Natural killer cell (primary cell): ENCODE results near the gene AGXT. TPM values are rescaled to one million over a fixed set of nuclear protein-coding genes. Genes with fewer than 3 reads are reported as not detected.

Source experiments
- ATAC-seq, 3 donors: fragments of 150-1000 bp in 2 of 3; fragments of 200-7000 bp in 1 of 3; cut with Tn5 transposase; 1 replicate in 1 of 3; 2 replicates in 2 of 3; pipeline ENCODE4 v1.10.0; 2021; ENCODE audit warnings: mild to moderate bottlenecking in 2 of 3, moderate library complexity in 2 of 3
- DNase-seq, 2 donors: peaks; one replicate each; pipeline versions ENCODE4 v3.0.0 to v3.0.0-alpha.2; 2013 to 2021; ENCODE audit warnings: mixed read lengths in 1 of 2
- H3K27ac ChIP-seq: one replicate; pipeline ENCODE4 v1.5.1; 2013; ENCODE audit warnings: mild to moderate bottlenecking, low read length
- H3K27me3 ChIP-seq: one replicate; pipeline ENCODE4 v1.6.1; 2013; ENCODE audit warnings: low read length; ENCODE audit not compliant: control insufficient read depth, insufficient read depth
- H3K36me3 ChIP-seq: one replicate; pipeline ENCODE4 v1.6.1; 2013; ENCODE audit warnings: low read length; ENCODE audit not compliant: control insufficient read depth, insufficient read depth
- H3K4me1 ChIP-seq: one replicate; pipeline ENCODE4 v1.6.1; 2013; ENCODE audit warnings: low read length; ENCODE audit not compliant: control insufficient read depth, insufficient read depth
- H3K4me3 ChIP-seq: one replicate; pipeline ENCODE4 v1.5.1; 2013; ENCODE audit warnings: low read length
- H3K9me3 ChIP-seq: one replicate; pipeline ENCODE4 v1.6.1; 2013; ENCODE audit warnings: low read length; ENCODE audit not compliant: control insufficient read depth, insufficient read depth
- H3K27ac Mint-ChIP-seq, 2 donors: one replicate each; pipeline ENCODE4 v1.8.0; 2022; ENCODE audit warnings: mild to moderate bottlenecking in 2 of 2, mixed read lengths in 2 of 2, moderate library complexity in 1 of 2
- H3K27me3 Mint-ChIP-seq, 2 donors: one replicate each; pipeline ENCODE4 v1.8.0; 2022; ENCODE audit warnings: low read depth in 2 of 2, mixed read lengths in 2 of 2
- H3K36me3 Mint-ChIP-seq: one replicate; pipeline ENCODE4 v1.8.0; 2022; ENCODE audit warnings: mixed read lengths
- H3K4me1 Mint-ChIP-seq, 2 donors: one replicate each; pipeline ENCODE4 v1.8.0; 2022; ENCODE audit warnings: mixed read lengths in 2 of 2
- H3K4me3 Mint-ChIP-seq: one replicate; pipeline ENCODE4 v1.8.0; 2022; ENCODE audit warnings: mild to moderate bottlenecking, moderate library complexity, mixed read lengths
- H3K9me3 Mint-ChIP-seq, 2 donors: one replicate each; pipeline ENCODE4 v1.8.0; 2022; ENCODE audit warnings: mixed read lengths in 2 of 2
- CTCF ChIP-seq: fragments of 200-600 bp; IDR thresholded peaks from one replicate; pipeline ENCODE4 v1.8.0; 2022; ENCODE audit warnings: antibody characterized with exemption
- WGBS: methylation state at CpG from one replicate; pipeline ENCODE4 v1.1.7; 2013; ENCODE audit warnings: missing lambda C conversion rate; ENCODE audit not compliant: insufficient coverage; 5-methylcytosine and 5-hydroxymethylcytosine counted together
- intact Hi-C: fragments of 100-400 bp; cut with micrococcal nuclease; formaldehyde crosslinking; loops from one replicate; pipeline ENCODE4 v1.14.2; 2022
- total RNA-seq, 4 donors: library from RNA; stranded (reverse); fragments of 120-200 nt in 1 of 4; gene quantifications; one replicate each; pipeline versions ENCODE4 v1.2.3 to v1.2.4, GENCODE V29; 2013 to 2022

AGXT gene
- total RNA-seq, 3 donors from 2014 or later (not counting 1 experiment from before 2014, with no cell fraction given): not detected

- DNase-seq (peak in 1 of 2 donors; percentile 9), ATAC-seq (no peak)
- TF ChIP-seq CTCF: no peak
- H3K9me3 ChIP-seq: no peaks in the 10 kb centered on the region
- H3K27ac Mint-ChIP-seq: no peak overlapping the region
- H3K36me3 Mint-ChIP-seq: no peaks in the 10 kb centered on the region
- H3K27me3 Mint-ChIP-seq: no peaks in the 10 kb centered on the region
- no peaks in the 10 kb centered on the region for H3K27me3 ChIP-seq
- no peaks in the 10 kb centered on the region for H3K4me1 Mint-ChIP-seq
- H3K4me1 ChIP-seq: no peaks in the 10 kb centered on the region
- intact Hi-C loops: no loop called here
- no peak overlapping the region for H3K4me3 Mint-ChIP-seq
- no peak overlapping the region for H3K27ac ChIP-seq
- no peak overlapping the region for H3K4me3 ChIP-seq
- no peaks in the 10 kb centered on the region for H3K9me3 Mint-ChIP-seq
- no peaks in the 10 kb centered on the region for H3K36me3 ChIP-seq
- 87% methylated on average over 18 of the region's 18 CpGs for WGBS
These were observed 53.8 kb downstream of the AGXT start for GRCh38 chr2:240922245-240922981.

GRCh38 chr2:240922982-240923537, 54.4 kb downstream of the AGXT start:
- WGBS: 83% methylated on average over 13 of the region's 15 CpGs
- H3K4me3 ChIP-seq: no peak overlapping the region
- H3K4me3 Mint-ChIP-seq: no peak overlapping the region
- H3K27ac ChIP-seq: no peak overlapping the region
- H3K9me3 Mint-ChIP-seq: no peaks in the 10 kb centered on the region
- ATAC-seq (no peak), DNase-seq (no peak)
- no peaks in the 10 kb centered on the region for H3K4me1 ChIP-seq
- H3K36me3 Mint-ChIP-seq: no peaks in the 10 kb centered on the region
- H3K36me3 ChIP-seq: no peaks in the 10 kb centered on the region
- intact Hi-C loops: no loop called here
- no peak overlapping the region for H3K27ac Mint-ChIP-seq
- no peak for TF ChIP-seq CTCF
- H3K4me1 Mint-ChIP-seq: no peaks in the 10 kb centered on the region
- H3K27me3 ChIP-seq: no peaks in the 10 kb centered on the region
- H3K27me3 Mint-ChIP-seq: no peaks in the 10 kb centered on the region
- no peaks in the 10 kb centered on the region for H3K9me3 ChIP-seq

- Histone ChIP-seq H3K4me3 (no peak overlapping the region), H3K27ac (no peak overlapping the region), H3K9me3 (no peaks in the 10 kb centered on the region), H3K36me3 (no peaks in the 10 kb centered on the region), H3K4me1 (no peaks in the 10 kb centered on the region), H3K27me3 (no peaks in the 10 kb centered on the region)
- DNase-seq: peak; percentile 7 to 24
- Mint-ChIP-seq H3K4me1 (no peaks in the 10 kb centered on the region), H3K27me3 (no peaks in the 10 kb centered on the region), H3K4me3 (no peak overlapping the region), H3K36me3 (no peaks in the 10 kb centered on the region), H3K27ac (no peak overlapping the region), H3K9me3 (no peaks in the 10 kb centered on the region)
- TF ChIP-seq CTCF: no peak
- peak in 1 of 3 donors; percentile 54 for ATAC-seq
- 85% methylated on average over 14 of the region's 14 CpGs for WGBS
- intact Hi-C loops: no loop called here
These were observed 56.6 kb downstream of the AGXT start for GRCh38 chr2:240925191-240925567.
